ENCODE measurements around the gene MOB1A. TPM values are rescaled to one million over a fixed set of nuclear protein-coding genes. Genes with fewer than 3 reads are reported as not detected.
A peak's percentile ranks its signal among the peaks of the same experiment; 100 is the strongest.

The MOB1A gene
- total and polyA plus RNA-seq, 2 of the 13 experiments (the other 11 are each of a cell fraction or from before 2014, with no cell fraction given): 48.2 to 139 TPM

DNA sequence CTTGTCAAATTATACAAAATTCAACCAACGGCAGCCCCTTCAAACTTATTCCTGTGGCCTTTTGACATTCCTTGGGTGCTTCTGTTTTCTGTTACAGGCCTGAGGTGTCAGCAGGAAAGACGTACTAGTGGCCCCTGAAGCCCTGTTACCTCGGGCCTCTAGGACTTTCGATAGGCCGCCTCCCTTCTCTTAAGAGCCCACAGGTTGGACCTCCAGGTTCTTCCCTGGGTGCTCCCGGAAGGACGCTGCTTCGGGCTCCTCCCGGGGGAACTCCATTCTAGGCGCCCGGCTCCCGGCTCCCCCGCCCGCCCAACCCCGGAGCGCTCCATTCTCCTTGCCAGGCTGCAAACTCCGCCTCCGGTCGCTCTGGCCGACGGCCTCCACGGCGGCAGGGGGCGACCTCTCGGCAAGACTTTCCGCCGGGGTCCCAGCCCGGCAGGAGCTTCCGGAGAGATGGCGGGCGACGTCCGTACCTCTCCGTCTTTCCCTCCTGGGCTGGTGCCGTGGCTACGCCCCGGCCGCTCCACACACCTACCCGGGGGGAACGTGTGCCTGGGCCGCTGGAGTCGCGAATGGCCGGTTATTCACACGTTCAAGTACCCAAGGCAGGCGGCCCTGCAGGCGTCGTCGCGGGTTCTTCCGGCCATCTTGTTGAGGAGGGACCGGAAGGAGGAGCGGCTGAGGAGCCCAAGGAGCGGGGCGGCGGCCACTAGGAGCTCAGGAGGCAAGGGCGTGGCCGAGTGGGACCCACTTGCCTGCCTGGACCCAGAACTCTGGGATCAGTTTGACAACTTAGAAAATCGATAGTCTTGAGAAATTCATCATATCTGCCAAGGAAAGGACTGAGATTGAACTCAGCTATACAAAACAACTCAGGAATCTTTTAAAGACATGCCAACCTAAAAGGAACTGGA lies 58.5 kb downstream of the MOB1A start (continued):
- TF ChIP-seq CEBPG (CRISPR knock-in tag; IDR thresholded peaks at IDR 0.05) (no peak; the same call in 1 of the 2 replicates), CBX1 (IDR thresholded peaks at IDR 0.05; ENCODE audit: low read depth) (peak; percentile 98), ZNF777 (CRISPR knock-in tag; IDR thresholded peaks at IDR 0.05) (peak; percentile 67; the same call in 1 of the 2 replicates), GFI1 (CRISPR knock-in tag; IDR thresholded peaks at IDR 0.05; ENCODE audit: borderline replicate concordance) (peak; percentile 82; the same call in 1 of the 2 replicates), ZNF670 (CRISPR knock-in tag; IDR thresholded peaks at IDR 0.05; ENCODE audit: borderline replicate concordance) (peak; percentile 95), ZNF329 (CRISPR knock-in tag; IDR thresholded peaks at IDR 0.05; ENCODE audit: low read depth) (peak; percentile 85), PPARG (CRISPR knock-in tag; conservative IDR thresholded peaks at IDR 0.05) (peak; percentile 14; the same call in 1 of the 2 replicates), HNRNPUL1 (IDR thresholded peaks at IDR 0.05; ENCODE audit: low read depth, low read length) (no peak), THAP11 (CRISPR knock-in tag; IDR thresholded peaks at IDR 0.05) (peak; percentile 93), ZFP90 (CRISPR knock-in tag; IDR thresholded peaks at IDR 0.05; ENCODE audit: borderline replicate concordance) (0 out of 2 replicates have a peak, but pooled peaks have one; percentile 81), PHF8 (CRISPR knock-in tag; IDR thresholded peaks at IDR 0.05) (peak; percentile 95), ELF4 (CRISPR knock-in tag; IDR thresholded peaks at IDR 0.05; ENCODE audit: borderline replicate concordance) (no peak; the same call in 1 of the 2 replicates), ZNF569 (CRISPR knock-in tag; IDR thresholded peaks at IDR 0.05; ENCODE audit: borderline replicate concordance) (peak; percentile 94; the same call in 1 of the 2 replicates), ZNF792 (CRISPR knock-in tag; IDR thresholded peaks at IDR 0.05) (peak; percentile 84), HDAC6 (IDR thresholded peaks at IDR 0.05; ENCODE audit: low read depth, low read length) (no peak), TP53 (CRISPR knock-in tag; conservative IDR thresholded peaks at IDR 0.05) (no peak), TCF7L2 (IDR thresholded peaks at IDR 0.05; ENCODE audit: low read depth, low read length) (no peak), NCOA2 (CRISPR knock-in tag; IDR thresholded peaks at IDR 0.05) (peak; percentile 47; the same call in 1 of the 2 replicates), CHCHD3 (CRISPR knock-in tag; IDR thresholded peaks at IDR 0.05) (no peak)
- TF ChIP-seq, protein P1, sequence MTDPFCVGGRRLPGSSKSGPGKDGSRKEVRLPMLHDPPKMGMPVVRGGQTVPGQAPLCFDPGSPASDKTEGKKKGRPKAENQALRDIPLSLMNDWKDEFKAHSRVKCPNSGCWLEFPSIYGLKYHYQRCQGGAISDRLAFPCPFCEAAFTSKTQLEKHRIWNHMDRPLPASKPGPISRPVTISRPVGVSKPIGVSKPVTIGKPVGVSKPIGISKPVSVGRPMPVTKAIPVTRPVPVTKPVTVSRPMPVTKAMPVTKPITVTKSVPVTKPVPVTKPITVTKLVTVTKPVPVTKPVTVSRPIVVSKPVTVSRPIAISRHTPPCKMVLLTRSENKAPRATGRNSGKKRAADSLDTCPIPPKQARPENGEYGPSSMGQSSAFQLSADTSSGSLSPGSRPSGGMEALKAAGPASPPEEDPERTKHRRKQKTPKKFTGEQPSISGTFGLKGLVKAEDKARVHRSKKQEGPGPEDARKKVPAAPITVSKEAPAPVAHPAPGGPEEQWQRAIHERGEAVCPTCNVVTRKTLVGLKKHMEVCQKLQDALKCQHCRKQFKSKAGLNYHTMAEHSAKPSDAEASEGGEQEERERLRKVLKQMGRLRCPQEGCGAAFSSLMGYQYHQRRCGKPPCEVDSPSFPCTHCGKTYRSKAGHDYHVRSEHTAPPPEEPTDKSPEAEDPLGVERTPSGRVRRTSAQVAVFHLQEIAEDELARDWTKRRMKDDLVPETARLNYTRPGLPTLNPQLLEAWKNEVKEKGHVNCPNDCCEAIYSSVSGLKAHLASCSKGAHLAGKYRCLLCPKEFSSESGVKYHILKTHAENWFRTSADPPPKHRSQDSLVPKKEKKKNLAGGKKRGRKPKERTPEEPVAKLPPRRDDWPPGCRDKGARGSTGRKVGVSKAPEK (CRISPR knock-in tag; IDR thresholded peaks at IDR 0.05; ENCODE audit: borderline replicate concordance): peak; percentile 87; the same call in 1 of the 2 replicates
- TF ChIP-seq, protein P2, sequence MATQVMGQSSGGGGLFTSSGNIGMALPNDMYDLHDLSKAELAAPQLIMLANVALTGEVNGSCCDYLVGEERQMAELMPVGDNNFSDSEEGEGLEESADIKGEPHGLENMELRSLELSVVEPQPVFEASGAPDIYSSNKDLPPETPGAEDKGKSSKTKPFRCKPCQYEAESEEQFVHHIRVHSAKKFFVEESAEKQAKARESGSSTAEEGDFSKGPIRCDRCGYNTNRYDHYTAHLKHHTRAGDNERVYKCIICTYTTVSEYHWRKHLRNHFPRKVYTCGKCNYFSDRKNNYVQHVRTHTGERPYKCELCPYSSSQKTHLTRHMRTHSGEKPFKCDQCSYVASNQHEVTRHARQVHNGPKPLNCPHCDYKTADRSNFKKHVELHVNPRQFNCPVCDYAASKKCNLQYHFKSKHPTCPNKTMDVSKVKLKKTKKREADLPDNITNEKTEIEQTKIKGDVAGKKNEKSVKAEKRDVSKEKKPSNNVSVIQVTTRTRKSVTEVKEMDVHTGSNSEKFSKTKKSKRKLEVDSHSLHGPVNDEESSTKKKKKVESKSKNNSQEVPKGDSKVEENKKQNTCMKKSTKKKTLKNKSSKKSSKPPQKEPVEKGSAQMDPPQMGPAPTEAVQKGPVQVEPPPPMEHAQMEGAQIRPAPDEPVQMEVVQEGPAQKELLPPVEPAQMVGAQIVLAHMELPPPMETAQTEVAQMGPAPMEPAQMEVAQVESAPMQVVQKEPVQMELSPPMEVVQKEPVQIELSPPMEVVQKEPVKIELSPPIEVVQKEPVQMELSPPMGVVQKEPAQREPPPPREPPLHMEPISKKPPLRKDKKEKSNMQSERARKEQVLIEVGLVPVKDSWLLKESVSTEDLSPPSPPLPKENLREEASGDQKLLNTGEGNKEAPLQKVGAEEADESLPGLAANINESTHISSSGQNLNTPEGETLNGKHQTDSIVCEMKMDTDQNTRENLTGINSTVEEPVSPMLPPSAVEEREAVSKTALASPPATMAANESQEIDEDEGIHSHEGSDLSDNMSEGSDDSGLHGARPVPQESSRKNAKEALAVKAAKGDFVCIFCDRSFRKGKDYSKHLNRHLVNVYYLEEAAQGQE (IDR thresholded peaks at IDR 0.05; ENCODE audit: borderline replicate concordance in 1 of 2, low read depth in 1 of 2, low read length in 2 of 2): peak in 1 of 2 experiments; percentile 74; a peak in 2 of 4 replicates
